HepG2 (cell line): ENCODE data around the gene YTHDF1. TPM values are rescaled to one million over a fixed set of nuclear protein-coding genes. Genes with fewer than 3 reads are reported as not detected.

Source experiments
- FOSL2 ChIP-seq: sonication (generic); formaldehyde crosslinking; IDR thresholded peaks from 2 replicates; pipeline ENCODE4 v1.4.0; 2020; ENCODE audit warnings: missing genetic modification reagents
- NKX3-1 ChIP-seq: sonication (generic); formaldehyde crosslinking; IDR thresholded peaks from 2 replicates; pipeline ENCODE4 v1.5.0; 2020; ENCODE audit warnings: missing genetic modification reagents
- RARA ChIP-seq: IDR thresholded peaks from 2 replicates; pipeline ENCODE4 v1.6.1; 2016; ENCODE audit warnings: missing genetic modification reagents, missing compliant biosample characterization
- STAG1 ChIP-seq: sonication (generic); formaldehyde crosslinking; IDR thresholded peaks from 2 replicates; pipeline ENCODE4 v1.4.0; 2020; ENCODE audit warnings: missing genetic modification reagents
- YEATS2 ChIP-seq: sonication (generic); formaldehyde crosslinking; IDR thresholded peaks from 2 replicates; pipeline ENCODE4 v1.4.0; 2020; ENCODE audit warnings: missing genetic modification reagents, borderline replicate concordance
- ZNF136 ChIP-seq: sonication (generic); formaldehyde crosslinking; IDR thresholded peaks from 2 replicates; pipeline ENCODE4 v1.8.1; 2022; ENCODE audit warnings: low read depth, mild to moderate bottlenecking, moderate library complexity, missing genetic modification reagents
- ZNF615 ChIP-seq: sonication (generic); formaldehyde crosslinking; IDR thresholded peaks from 2 replicates; pipeline ENCODE4 v1.5.0; 2020; ENCODE audit warnings: mild to moderate bottlenecking, missing genetic modification reagents, borderline replicate concordance
- ZSCAN25 ChIP-seq: sonication (generic); formaldehyde crosslinking; IDR thresholded peaks from 2 replicates; pipeline ENCODE4 v1.8.0; 2022; ENCODE audit warnings: mild to moderate bottlenecking, missing genetic modification reagents
- polyA plus RNA-seq, 8 experiments: library from polyadenylated mRNA; depleted of rRNA in 3 of 8; stranded (reverse) in 7 of 8; unstranded in 1 of 8; fragments of >200 nt; fragmentation: Illumina TruSeq in 4 of 8; extraction: Trizol in 4 of 8; gene quantifications; 2 replicates each; pipeline versions ENCODE4 v1.2.1 to v1.2.3, GENCODE V29; 2011 to 2016; ENCODE audit warnings: low read depth in 4 of 8, missing spikeins in 1 of 8, mixed read lengths in 1 of 8; ENCODE audit not compliant: insufficient read depth in 1 of 8
- total RNA-seq, 5 experiments: library from RNA; depleted of rRNA; stranded (reverse); fragments of >200 nt; fragmentation: Illumina TruSeq; extraction: Trizol; gene quantifications; 2 replicates each; pipeline ENCODE4 v1.2.3, GENCODE V29; 2016; ENCODE audit warnings: low read depth in 1 of 5
- TF ChIP-seq, protein P1 (sequence below), 2 experiments: IDR thresholded peaks; 2 replicates each; pipeline ENCODE4 v1.6.1; 2011 to 2012; ENCODE audit warnings: low read length in 2 of 2, borderline replicate concordance in 1 of 2, low read depth in 1 of 2, mild to moderate bottlenecking in 1 of 2, moderate library complexity in 1 of 2
- TF ChIP-seq, protein P2 (sequence below): sonication (generic); formaldehyde crosslinking; IDR thresholded peaks from 2 replicates; pipeline ENCODE4 v1.5.0; 2020; ENCODE audit warnings: mild to moderate bottlenecking, missing genetic modification reagents
- TF ChIP-seq, protein P3 (sequence below), 2 experiments: sonication (generic) in 1 of 2; formaldehyde crosslinking in 1 of 2; IDR thresholded peaks; 2 replicates each; pipeline versions ENCODE4 v1.4.0 to v1.6.1; 2018 to 2020; ENCODE audit warnings: missing genetic modification reagents in 2 of 2, borderline replicate concordance in 1 of 2, low read depth in 1 of 2, mild to moderate bottlenecking in 1 of 2, missing biosample characterization in 1 of 2
- TF ChIP-seq, protein P4 (sequence below): sonication (generic); formaldehyde crosslinking; IDR thresholded peaks from one replicate; pipeline ENCODE4 v1.5.1; 2020; ENCODE audit warnings: mild to moderate bottlenecking, missing genetic modification reagents; ENCODE audit errors: not compliant biosample characterization

Gene YTHDF1
- total and polyA plus RNA-seq, 2 of the 13 experiments (the other 11 are each of a cell fraction or from before 2014, with no cell fraction given): 34.5 to 37.7 TPM

DNA sequence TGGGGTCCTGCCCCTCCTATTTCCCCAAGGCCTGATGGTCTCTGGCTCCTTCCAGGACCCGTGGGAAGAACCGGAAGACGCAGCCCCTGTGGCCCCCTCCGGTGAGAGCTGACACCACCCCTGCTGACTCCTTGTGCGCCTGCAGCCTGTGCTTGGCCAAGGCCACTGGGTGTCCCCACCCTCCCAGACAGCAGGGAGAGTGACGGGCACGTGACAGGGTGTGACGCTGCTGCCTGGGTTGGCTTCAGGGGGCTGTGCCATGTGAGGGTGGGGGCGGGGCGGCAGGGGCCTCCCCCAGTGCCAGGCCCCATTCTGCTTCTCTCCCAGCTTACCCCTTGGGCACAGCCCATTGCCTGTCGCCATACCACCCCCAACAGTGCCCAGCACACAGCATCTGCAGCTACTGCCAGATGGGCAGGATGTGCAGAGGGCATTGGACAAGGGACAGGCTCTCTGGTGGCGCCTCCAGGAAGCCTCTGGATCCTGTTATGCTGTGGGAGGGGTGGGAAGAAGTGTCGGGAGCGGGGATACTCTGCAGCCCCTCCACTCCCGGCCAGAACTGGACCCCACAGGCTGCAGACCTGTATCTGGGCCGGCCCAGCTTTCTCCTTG lies 22.7 kb upstream of the YTHDF1 start (continued):
- TF ChIP-seq, protein P1, sequence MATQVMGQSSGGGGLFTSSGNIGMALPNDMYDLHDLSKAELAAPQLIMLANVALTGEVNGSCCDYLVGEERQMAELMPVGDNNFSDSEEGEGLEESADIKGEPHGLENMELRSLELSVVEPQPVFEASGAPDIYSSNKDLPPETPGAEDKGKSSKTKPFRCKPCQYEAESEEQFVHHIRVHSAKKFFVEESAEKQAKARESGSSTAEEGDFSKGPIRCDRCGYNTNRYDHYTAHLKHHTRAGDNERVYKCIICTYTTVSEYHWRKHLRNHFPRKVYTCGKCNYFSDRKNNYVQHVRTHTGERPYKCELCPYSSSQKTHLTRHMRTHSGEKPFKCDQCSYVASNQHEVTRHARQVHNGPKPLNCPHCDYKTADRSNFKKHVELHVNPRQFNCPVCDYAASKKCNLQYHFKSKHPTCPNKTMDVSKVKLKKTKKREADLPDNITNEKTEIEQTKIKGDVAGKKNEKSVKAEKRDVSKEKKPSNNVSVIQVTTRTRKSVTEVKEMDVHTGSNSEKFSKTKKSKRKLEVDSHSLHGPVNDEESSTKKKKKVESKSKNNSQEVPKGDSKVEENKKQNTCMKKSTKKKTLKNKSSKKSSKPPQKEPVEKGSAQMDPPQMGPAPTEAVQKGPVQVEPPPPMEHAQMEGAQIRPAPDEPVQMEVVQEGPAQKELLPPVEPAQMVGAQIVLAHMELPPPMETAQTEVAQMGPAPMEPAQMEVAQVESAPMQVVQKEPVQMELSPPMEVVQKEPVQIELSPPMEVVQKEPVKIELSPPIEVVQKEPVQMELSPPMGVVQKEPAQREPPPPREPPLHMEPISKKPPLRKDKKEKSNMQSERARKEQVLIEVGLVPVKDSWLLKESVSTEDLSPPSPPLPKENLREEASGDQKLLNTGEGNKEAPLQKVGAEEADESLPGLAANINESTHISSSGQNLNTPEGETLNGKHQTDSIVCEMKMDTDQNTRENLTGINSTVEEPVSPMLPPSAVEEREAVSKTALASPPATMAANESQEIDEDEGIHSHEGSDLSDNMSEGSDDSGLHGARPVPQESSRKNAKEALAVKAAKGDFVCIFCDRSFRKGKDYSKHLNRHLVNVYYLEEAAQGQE (IDR thresholded peaks at IDR 0.05; ENCODE audit: borderline replicate concordance in 1 of 2, low read depth in 1 of 2, low read length in 2 of 2): no peak
- TF ChIP-seq ZNF136 (CRISPR knock-in tag) (no peak), FOSL2 (0 out of 2 replicates have a peak, but pooled peaks have one; percentile 6), ZNF615 (CRISPR knock-in tag) (no peak), NKX3-1 (no peak), YEATS2 (0 out of 2 replicates have a peak, but pooled peaks have one; percentile 24), ZSCAN25 (CRISPR knock-in tag) (peak; percentile 82), RARA (CRISPR knock-in tag) (no peak), STAG1 (CRISPR knock-in tag) (peak; percentile 49)
- TF ChIP-seq, protein P2, sequence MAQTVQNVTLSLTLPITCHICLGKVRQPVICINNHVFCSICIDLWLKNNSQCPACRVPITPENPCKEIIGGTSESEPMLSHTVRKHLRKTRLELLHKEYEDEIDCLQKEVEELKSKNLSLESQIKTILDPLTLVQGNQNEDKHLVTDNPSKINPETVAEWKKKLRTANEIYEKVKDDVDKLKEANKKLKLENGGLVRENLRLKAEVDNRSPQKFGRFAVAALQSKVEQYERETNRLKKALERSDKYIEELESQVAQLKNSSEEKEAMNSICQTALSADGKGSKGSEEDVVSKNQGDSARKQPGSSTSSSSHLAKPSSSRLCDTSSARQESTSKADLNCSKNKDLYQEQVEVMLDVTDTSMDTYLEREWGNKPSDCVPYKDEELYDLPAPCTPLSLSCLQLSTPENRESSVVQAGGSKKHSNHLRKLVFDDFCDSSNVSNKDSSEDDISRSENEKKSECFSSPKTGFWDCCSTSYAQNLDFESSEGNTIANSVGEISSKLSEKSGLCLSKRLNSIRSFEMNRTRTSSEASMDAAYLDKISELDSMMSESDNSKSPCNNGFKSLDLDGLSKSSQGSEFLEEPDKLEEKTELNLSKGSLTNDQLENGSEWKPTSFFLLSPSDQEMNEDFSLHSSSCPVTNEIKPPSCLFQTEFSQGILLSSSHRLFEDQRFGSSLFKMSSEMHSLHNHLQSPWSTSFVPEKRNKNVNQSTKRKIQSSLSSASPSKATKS: no peak
- TF ChIP-seq, protein P3, sequence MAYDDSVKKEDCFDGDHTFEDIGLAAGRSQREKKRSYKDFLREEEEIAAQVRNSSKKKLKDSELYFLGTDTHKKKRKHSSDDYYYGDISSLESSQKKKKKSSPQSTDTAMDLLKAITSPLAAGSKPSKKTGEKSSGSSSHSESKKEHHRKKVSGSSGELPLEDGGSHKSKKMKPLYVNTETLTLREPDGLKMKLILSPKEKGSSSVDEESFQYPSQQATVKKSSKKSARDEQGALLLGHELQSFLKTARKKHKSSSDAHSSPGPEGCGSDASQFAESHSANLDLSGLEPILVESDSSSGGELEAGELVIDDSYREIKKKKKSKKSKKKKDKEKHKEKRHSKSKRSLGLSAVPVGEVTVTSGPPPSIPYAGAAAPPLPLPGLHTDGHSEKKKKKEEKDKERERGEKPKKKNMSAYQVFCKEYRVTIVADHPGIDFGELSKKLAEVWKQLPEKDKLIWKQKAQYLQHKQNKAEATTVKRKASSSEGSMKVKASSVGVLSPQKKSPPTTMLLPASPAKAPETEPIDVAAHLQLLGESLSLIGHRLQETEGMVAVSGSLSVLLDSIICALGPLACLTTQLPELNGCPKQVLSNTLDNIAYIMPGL (CRISPR knock-in tag; IDR thresholded peaks at IDR 0.05; ENCODE audit: borderline replicate concordance in 1 of 2, low read depth in 1 of 2): 0 out of 4 replicates have a peak, but pooled peaks of 1 of the 2 experiments have one; percentile 27
- TF ChIP-seq, protein P4, sequence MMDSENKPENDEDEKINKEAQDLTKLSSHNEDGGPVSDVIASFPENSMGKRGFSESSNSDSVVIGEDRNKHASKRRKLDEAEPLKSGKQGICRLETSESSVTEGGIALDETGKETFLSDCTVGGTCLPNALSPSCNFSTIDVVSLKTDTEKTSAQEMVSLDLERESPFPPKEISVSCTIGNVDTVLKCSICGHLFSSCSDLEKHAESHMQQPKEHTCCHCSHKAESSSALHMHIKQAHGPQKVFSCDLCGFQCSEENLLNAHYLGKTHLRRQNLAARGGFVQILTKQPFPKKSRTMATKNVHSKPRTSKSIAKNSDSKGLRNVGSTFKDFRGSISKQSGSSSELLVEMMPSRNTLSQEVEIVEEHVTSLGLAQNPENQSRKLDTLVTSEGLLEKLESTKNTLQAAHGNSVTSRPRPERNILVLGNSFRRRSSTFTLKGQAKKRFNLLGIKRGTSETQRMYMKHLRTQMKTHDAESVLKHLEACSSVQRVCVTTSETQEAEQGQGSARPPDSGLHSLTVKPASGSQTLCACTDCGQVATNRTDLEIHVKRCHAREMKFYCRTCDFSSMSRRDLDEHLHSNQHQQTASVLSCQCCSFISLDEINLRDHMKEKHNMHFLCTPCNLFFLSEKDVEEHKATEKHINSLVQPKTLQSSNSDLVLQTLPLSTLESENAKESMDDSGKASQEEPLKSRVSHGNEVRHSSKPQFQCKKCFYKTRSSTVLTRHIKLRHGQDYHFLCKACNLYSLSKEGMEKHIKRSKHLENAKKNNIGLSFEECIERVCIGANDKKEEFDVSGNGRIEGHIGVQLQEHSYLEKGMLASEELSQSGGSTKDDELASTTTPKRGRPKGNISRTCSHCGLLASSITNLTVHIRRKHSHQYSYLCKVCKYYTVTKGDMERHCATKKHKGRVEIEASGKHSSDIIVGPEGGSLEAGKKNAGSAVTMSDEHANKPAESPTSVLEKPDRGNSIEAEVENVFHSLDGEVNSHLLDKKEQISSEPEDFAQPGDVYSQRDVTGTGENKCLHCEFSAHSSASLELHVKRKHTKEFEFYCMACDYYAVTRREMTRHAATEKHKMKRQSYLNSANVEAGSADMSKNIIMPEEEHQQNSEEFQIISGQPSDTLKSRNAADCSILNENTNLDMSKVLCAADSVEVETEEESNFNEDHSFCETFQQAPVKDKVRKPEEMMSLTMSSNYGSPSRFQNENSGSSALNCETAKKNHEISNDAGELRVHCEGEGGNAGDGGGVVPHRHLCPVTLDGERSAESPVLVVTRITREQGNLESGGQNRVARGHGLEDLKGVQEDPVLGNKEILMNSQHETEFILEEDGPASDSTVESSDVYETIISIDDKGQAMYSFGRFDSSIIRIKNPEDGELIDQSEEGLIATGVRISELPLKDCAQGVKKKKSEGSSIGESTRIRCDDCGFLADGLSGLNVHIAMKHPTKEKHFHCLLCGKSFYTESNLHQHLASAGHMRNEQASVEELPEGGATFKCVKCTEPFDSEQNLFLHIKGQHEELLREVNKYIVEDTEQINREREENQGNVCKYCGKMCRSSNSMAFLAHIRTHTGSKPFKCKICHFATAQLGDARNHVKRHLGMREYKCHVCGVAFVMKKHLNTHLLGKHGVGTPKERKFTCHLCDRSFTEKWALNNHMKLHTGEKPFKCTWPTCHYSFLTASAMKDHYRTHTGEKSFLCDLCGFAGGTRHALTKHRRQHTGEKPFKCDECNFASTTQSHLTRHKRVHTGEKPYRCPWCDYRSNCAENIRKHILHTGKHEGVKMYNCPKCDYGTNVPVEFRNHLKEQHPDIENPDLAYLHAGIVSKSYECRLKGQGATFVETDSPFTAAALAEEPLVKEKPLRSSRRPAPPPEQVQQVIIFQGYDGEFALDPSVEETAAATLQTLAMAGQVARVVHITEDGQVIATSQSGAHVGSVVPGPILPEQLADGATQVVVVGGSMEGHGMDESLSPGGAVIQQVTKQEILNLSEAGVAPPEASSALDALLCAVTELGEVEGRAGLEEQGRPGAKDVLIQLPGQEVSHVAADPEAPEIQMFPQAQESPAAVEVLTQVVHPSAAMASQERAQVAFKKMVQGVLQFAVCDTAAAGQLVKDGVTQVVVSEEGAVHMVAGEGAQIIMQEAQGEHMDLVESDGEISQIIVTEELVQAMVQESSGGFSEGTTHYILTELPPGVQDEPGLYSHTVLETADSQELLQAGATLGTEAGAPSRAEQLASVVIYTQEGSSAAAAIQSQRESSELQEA (CRISPR knock-in tag): no peak
